ENCODE results near the gene GPR158.

GRCh38 chr10:25296324-25296723 lies 121.5 kb downstream of the GPR158 start:
- no peak for TF ChIP-seq EZH2phosphoT487 (IDR thresholded peaks at IDR 0.05; ENCODE audit: borderline replicate concordance, low read length)
- TF ChIP-seq, protein P1, sequence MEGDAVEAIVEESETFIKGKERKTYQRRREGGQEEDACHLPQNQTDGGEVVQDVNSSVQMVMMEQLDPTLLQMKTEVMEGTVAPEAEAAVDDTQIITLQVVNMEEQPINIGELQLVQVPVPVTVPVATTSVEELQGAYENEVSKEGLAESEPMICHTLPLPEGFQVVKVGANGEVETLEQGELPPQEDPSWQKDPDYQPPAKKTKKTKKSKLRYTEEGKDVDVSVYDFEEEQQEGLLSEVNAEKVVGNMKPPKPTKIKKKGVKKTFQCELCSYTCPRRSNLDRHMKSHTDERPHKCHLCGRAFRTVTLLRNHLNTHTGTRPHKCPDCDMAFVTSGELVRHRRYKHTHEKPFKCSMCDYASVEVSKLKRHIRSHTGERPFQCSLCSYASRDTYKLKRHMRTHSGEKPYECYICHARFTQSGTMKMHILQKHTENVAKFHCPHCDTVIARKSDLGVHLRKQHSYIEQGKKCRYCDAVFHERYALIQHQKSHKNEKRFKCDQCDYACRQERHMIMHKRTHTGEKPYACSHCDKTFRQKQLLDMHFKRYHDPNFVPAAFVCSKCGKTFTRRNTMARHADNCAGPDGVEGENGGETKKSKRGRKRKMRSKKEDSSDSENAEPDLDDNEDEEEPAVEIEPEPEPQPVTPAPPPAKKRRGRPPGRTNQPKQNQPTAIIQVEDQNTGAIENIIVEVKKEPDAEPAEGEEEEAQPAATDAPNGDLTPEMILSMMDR (IDR thresholded peaks at IDR 0.05; ENCODE audit: low read depth, low read length, poor library complexity, severe bottlenecking) = no peak
